Epithelial cell of umbilical artery (primary cell): ENCODE results near the gene ZNF594. TPM values are rescaled to one million over a fixed set of nuclear protein-coding genes. Genes with fewer than 3 reads are reported as not detected.

Experiments used
- total RNA-seq: library from RNA; depleted of rRNA; stranded (reverse); fragments of >200 nt; gene quantifications from 2 replicates; pipeline ENCODE4 v1.2.3, GENCODE V29; 2014

ZNF594 gene
- total RNA-seq, result 1.6 and 5.0 TPM in 2 replicates

DNA sequence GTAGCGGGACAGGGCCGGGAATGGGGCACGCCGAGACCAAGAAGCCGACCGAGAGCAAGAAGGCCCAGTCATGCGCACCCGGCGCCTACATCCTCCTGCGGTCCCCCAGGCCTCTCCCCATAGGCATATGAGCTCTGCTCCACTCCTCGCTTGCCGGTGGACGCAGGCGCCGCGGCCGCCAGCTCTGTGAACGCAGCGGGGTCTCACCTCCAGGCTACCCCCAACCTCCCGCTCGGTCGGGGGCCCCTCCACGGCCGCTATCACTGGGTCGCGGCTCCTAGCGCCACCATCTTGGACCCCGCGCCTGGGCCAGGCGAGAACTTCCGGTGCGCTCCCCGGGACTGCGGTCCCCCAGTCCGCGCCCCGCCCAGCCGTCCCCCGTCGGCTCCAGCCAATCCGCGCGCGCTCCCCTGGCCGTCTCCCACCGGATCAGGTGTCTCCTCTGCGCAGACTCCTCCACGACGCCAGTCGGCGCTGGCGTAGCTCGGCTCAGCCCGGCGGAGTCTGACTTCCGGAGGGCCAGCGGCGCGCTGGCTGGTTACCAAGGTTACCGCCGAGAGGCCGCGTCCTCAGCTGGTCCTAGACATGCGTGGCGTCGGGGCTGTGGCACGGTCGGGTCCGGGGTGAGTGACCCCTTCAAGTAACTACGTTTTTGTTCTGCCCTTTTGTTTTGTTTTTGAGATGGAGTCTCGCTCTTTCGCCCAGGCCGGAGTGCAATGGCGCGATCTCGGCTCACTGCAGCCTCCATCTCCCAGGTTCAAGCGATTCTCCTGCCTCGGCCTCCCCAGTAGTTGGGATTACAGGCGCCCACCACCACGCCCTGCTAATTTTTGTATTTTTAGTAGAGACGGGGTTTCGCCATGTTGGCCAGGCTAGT, at the start of gene ZNF594:
Gene ZNF594, minus strand, starts transcription at position 328 of the 877 bp plus-strand sequence. CDS start 7,612 bp downstream, outside the sequence.

DNA sequence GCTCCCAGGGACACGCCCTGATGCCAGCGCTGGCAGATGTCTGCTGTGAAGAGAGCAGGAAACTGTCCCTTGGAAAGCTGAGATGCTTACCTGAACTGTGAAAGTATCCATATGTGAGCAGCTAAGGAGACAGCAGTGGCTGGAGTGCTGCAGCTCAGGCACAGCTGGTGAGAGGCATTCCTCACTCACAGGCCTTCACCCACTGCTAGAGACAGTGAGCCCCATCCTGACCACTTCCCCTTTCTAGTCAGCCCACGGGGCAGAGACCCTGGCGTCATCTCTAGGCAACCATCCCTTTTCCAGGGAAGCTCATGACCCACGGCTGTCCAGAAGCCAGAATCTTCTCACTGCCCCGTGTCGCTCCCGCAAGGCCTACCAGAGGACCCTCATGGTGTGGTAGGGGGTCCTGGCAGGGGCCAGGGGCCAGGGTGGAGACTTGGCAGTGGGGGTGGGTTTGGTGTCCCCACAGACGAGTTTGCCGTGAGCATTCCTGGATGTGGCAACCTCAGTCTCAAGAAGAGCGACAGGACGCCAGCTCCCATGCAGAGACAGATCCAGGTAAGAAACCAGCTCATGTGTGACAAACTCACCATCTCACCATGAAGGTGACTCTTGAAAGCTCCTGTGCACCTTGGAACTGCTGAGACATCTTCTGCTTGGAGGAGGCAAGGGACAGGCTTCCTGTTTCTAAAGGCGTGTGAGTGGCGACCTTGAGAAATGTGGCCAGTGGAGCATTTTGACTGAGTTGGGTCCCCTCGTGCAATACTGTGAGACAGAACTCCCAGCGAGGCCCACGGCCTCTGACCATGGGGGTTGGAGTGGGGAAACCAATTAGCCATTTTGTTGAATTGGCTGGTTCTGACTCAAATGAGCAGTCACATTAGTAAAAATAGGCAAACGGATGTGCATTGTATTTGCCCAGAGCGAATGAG, 43.2 kb upstream of the ZNF594 start, which contains the start of gene SCIMP:
Gene SCIMP, minus strand, starts transcription at position 216 of the 932 bp plus-strand sequence. Its CDS starts 105 bp downstream, at position 111.

Other genes with a start within 250 kb of the ZNF594 start
- gene PFN1, start 243.3 kb downstream of the ZNF594 start, total RNA-seq, result 292 and 379 TPM in 2 replicates
- 1.3 and 2.3 TPM in 2 replicates for gene ENO3, start 240.7 kb downstream of the ZNF594 start, total RNA-seq
- gene SPAG7, start 224.1 kb downstream of the ZNF594 start, total RNA-seq, result 55.2 and 56.5 TPM in 2 replicates
- 3.2 and 8.1 TPM in 2 replicates for gene CAMTA2, start 204.2 kb downstream of the ZNF594 start, total RNA-seq
- not detected in 2 replicates for gene INCA1, start 194.3 kb downstream of the ZNF594 start, total RNA-seq
- 44.4 and 60.1 TPM in 2 replicates for gene KIF1C, start 193.9 kb downstream of the ZNF594 start, total RNA-seq
- under 0.01 TPM in 1 of 2 replicates, not detected in the other for gene SLC52A1, start 156.4 kb downstream of the ZNF594 start, total RNA-seq
- gene ZFP3, start 113.4 kb downstream of the ZNF594 start, total RNA-seq, result 0.97 and 1.2 TPM in 2 replicates
- gene ZNF232, start 80.0 kb downstream of the ZNF594 start, total RNA-seq, result 4.9 and 6.4 TPM in 2 replicates
- gene USP6, start 75.8 kb downstream of the ZNF594 start, total RNA-seq, result not detected in 2 replicates
- not detected in 2 replicates for gene SCIMP, start 43.0 kb upstream of the ZNF594 start, total RNA-seq
- 48.1 and 55.5 TPM in 2 replicates for gene RABEP1, start 90.4 kb upstream of the ZNF594 start, total RNA-seq
- gene NUP88, start 227.8 kb upstream of the ZNF594 start, total RNA-seq, result 72.9 and 128 TPM in 2 replicates
- gene RPAIN, start 228.3 kb upstream of the ZNF594 start, total RNA-seq, result 80.9 and 83.0 TPM in 2 replicates
- 424 and 458 TPM in 2 replicates for gene C1QBP, start 247.3 kb upstream of the ZNF594 start, total RNA-seq